ENCODE measurements around the gene NKX1-2. TPM values are rescaled to one million over a fixed set of nuclear protein-coding genes. Genes with fewer than 3 reads are reported as not detected.
A peak's percentile ranks its signal among the peaks of the same experiment; 100 is the strongest.

NKX1-2 gene
- total RNA-seq, 2 experiments from 2014 or later, result not detected

GRCh38 chr10:124496150-124496549 is 46.3 kb upstream of the NKX1-2 start:
- ATAC-seq (no peak), DNase-seq (no peak)
- TF ChIP-seq CTCF (IDR thresholded peaks at IDR 0.05), result no peak
- Mint-ChIP-seq H3K36me3 (ENCODE audit: low read depth) (peaks cover 10% of the 10 kb centered on the region), H3K4me3 (no peak overlapping the region), H3K4me1 (ENCODE audit: low read depth) (peaks cover 10% of the 10 kb centered on the region), H3K27ac (no peak overlapping the region), H3K9me3 (peaks cover 6% of the 10 kb centered on the region), H3K27me3 (no peaks in the 10 kb centered on the region)
- ChIA-PET POLR2A (no interaction called here), CTCF (no interaction called here)
- intact Hi-C loops (cut with micrococcal nuclease), result no loop called here

GRCh38 chr10:124495725-124496124 is 45.9 kb upstream of the NKX1-2 start:
- ChIA-PET POLR2A (no interaction called here), CTCF (interaction anchor here (0.5 kb wide), 1 partner anchor 9 kb away, joined by 3 read pairs; no protein-coding TSS in a partner anchor)
- Mint-ChIP-seq H3K9me3 (peaks cover 1% of the 10 kb centered on the region), H3K4me3 (no peak overlapping the region), H3K27me3 (no peaks in the 10 kb centered on the region), H3K4me1 (ENCODE audit: low read depth) (peaks cover 10% of the 10 kb centered on the region), H3K36me3 (ENCODE audit: low read depth) (peaks cover 5% of the 10 kb centered on the region), H3K27ac (no peak overlapping the region)
- DNase-seq (no peak), ATAC-seq (no peak)
- intact Hi-C loops (cut with micrococcal nuclease), result no loop called here
- TF ChIP-seq CTCF (IDR thresholded peaks at IDR 0.05), result no peak

- TF ChIP-seq CTCF (IDR thresholded peaks at IDR 0.05), result no peak
- Mint-ChIP-seq H3K27me3 (no peaks in the 10 kb centered on the region), H3K4me1 (ENCODE audit: low read depth) (peaks cover 10% of the 10 kb centered on the region), H3K4me3 (no peak overlapping the region), H3K27ac (no peak overlapping the region), H3K9me3 (no peaks in the 10 kb centered on the region), H3K36me3 (ENCODE audit: low read depth) (peaks cover 2% of the 10 kb centered on the region)
- ChIA-PET POLR2A (interaction anchor here (0.9 kb wide), 1 partner anchor 11 kb away, joined by 3 read pairs; no protein-coding TSS in a partner anchor), CTCF (no interaction called here)
- no peak for ATAC-seq
- no peak for DNase-seq
- intact Hi-C loops (cut with micrococcal nuclease), result no loop called here
These were observed 45.3 kb upstream of the NKX1-2 start for GRCh38 chr10:124495162-124495561.

- ATAC-seq, result peak; percentile 39
- peak overlapping the region; percentile 47 for H3K4me3 Mint-ChIP-seq
These were observed 44.4 kb upstream of the NKX1-2 start for GRCh38 chr10:124494046-124494807.

More at GRCh38 chr10:124494046-124494807, 44.4 kb upstream of the NKX1-2 start:
- Mint-ChIP-seq H3K9me3 (no peaks in the 10 kb centered on the region), H3K27ac (peak overlapping the region; percentile 86), H3K36me3 (ENCODE audit: low read depth) (no peaks in the 10 kb centered on the region), H3K4me1 (ENCODE audit: low read depth) (peaks cover 10% of the 10 kb centered on the region), H3K27me3 (no peaks in the 10 kb centered on the region)
- ChIA-PET CTCF (no interaction called here), POLR2A (interaction anchor here (0.9 kb wide), 1 partner anchor 10 kb away, joined by 3 read pairs; no protein-coding TSS in a partner anchor)
- intact Hi-C loops (cut with micrococcal nuclease), result no loop called here
- DNase-seq, result peak; percentile 33
- TF ChIP-seq CTCF (IDR thresholded peaks at IDR 0.05), result no peak
